OCI-LY3 (cell line): ENCODE data around the gene ENPEP.

Experiments
- H2AFZ ChIP-seq: fragments of 200-600, 300-600 bp; shearing (Covaris generic); 2 replicates; pipeline ENCODE4 v1.6.0; 2014; ENCODE audit warnings: antibody characterized with exemption, low read depth, low read length
- H3K27ac ChIP-seq: fragments of 200-600, 300-600 bp; sonication (generic); 2 replicates; pipeline ENCODE4 v1.5.1; 2014; ENCODE audit warnings: mild to moderate bottlenecking, low read length, moderate library complexity, mixed read lengths
- H3K27me3 ChIP-seq: fragments of 200-600, 300-600 bp; sonication (generic); 2 replicates; pipeline ENCODE4 v1.6.1; 2014; ENCODE audit warnings: low read depth, low read length, mixed read lengths
- H3K36me3 ChIP-seq: fragments of 200-600, 300-600 bp; sonication (generic); replicated peaks from 2 replicates; pipeline ENCODE3; 2014; ENCODE audit warnings: low read depth, low read length, mixed read lengths
- H3K4me1 ChIP-seq: fragments of 300-600, 200-600 bp; sonication (generic); 2 replicates; pipeline ENCODE4 v1.6.1; 2014; ENCODE audit warnings: low read length, mixed read lengths
- H3K4me2 ChIP-seq: fragments of 200-600, 300-600 bp; sonication (generic); 2 replicates; pipeline ENCODE4 v1.6.1; 2014; ENCODE audit warnings: low read length, mixed read lengths
- H3K4me3 ChIP-seq: fragments of 300-600, 200-600 bp; sonication (generic); 2 replicates; pipeline ENCODE4 v1.5.1; 2014; ENCODE audit warnings: antibody characterized with exemption, mild to moderate bottlenecking, low read length, moderate library complexity
- H3K79me2 ChIP-seq: fragments of 300-600, 200-600 bp; shearing (Covaris generic); 2 replicates; pipeline ENCODE4 v1.6.1; 2014; ENCODE audit warnings: mild to moderate bottlenecking, low read length, mixed read lengths
- H3K9ac ChIP-seq: fragments of 300-600, 200-600 bp; shearing (Covaris generic); 2 replicates; pipeline ENCODE4 v1.6.0; 2014; ENCODE audit warnings: mild to moderate bottlenecking, low read length, moderate library complexity
- H3K9me3 ChIP-seq: fragments of 200-600, 300-600 bp; shearing (Covaris generic); 2 replicates; pipeline ENCODE4 v1.6.1; 2014; ENCODE audit warnings: low read length, mixed read lengths; ENCODE audit not compliant: insufficient read depth
- H4K20me1 ChIP-seq: fragments of 200-600, 300-600 bp; sonication (generic); 2 replicates; pipeline ENCODE4 v1.6.1; 2016; ENCODE audit warnings: low read length, mixed read lengths; ENCODE audit not compliant: insufficient read depth
- CTCF ChIP-seq: fragments of 200-600, 300-600 bp; sonication (generic); IDR thresholded peaks from 2 replicates; pipeline ENCODE4 v1.5.1; 2014; ENCODE audit warnings: antibody characterized with exemption, low read length, low read depth
- EZH2phosphoT487 ChIP-seq: fragments of 200-600 bp; shearing (Covaris generic); IDR thresholded peaks from 2 replicates; pipeline ENCODE4 v1.6.1; 2018; ENCODE audit warnings: antibody characterized with exemption, mixed run types, low read depth

ENPEP gene

DNA sequence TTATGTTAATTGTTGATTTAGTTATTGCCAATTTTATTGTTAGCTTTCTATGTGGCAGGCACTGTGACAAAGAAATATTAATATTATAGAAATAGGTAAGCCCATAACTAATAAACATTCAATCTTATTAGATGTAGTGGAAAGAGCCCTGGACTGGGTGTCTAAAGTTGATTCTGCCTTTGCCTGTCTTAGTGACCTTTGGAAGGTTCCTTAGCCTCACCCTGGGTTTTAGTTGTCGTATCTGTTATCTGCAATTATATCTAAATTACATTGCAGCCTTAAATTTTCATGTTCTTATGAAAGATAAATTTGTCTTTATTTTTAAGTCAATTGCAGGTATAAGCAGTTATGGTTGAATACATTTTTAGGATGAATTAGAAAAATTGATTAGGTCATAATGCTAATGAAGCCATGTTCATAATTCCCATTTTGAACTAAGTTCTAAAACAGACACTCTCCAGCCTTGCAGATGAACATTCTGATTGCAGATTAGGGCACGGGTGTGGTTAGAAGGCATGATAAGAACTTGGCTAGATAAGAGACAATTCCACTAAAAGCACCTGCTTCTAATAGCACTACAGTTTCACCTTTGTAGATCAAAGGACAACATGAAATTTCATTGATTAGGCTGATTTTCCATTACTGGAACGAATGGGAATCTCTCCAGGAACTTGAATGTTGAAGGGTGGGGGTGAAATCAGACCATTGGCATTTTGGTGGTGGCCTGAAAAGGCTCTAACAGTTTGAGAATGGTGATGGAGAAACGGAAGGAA, 17.3 kb upstream of the ENPEP start:
- Histone ChIP-seq H3K36me3 (no peaks in the 10 kb centered on the region), H3K4me1 (peaks cover 6% of the 10 kb centered on the region; the same call in 1 of the 2 replicates), H3K9me3 (no peaks in the 10 kb centered on the region), H3K79me2 (no peaks in the 10 kb centered on the region), H3K4me3 (no peak overlapping the region), H2AFZ (no peak overlapping the region), H3K4me2 (no peak overlapping the region), H4K20me1 (no peaks in the 10 kb centered on the region), H3K9ac (no peak overlapping the region), H3K27ac (no peak overlapping the region), H3K27me3 (peaks cover 40% of the 10 kb centered on the region)
- TF ChIP-seq CTCF (no peak), EZH2phosphoT487 (no peak)

GRCh38 chr4:110460074-110460746, 15.7 kb upstream of the ENPEP start:
- Histone ChIP-seq H3K4me1 (peaks cover 6% of the 10 kb centered on the region; the same call in 1 of the 2 replicates), H3K4me3 (no peak overlapping the region), H2AFZ (no peak overlapping the region), H3K36me3 (no peaks in the 10 kb centered on the region), H3K79me2 (no peaks in the 10 kb centered on the region), H4K20me1 (no peaks in the 10 kb centered on the region), H3K27me3 (peaks cover 32% of the 10 kb centered on the region), H3K27ac (no peak overlapping the region), H3K9ac (no peak overlapping the region), H3K4me2 (no peak overlapping the region), H3K9me3 (no peaks in the 10 kb centered on the region)
- no peak for TF ChIP-seq CTCF
- TF ChIP-seq EZH2phosphoT487 = no peak

DNA sequence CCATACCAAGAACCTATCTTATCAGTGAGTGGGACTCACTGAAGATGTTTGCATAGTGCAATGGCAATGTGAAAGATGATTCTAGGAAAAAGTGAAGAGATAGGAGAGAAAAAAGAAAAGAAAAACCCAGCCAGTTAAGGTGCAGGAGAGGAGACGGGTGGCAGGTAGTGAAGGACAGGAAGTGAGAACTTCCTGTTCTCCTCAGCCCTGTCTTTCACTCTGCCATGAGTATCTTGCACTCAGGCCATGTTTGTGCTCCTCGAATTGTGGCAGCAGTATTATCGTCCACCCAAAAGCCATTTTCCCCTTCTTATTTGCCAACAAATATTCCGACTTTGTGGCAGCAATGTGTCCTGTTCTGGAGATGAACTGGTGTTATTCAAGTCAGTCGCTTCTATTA, 8.6 kb upstream of the ENPEP start:
- Histone ChIP-seq H3K9me3 (no peaks in the 10 kb centered on the region), H3K27ac (no peak overlapping the region), H3K9ac (no peak overlapping the region), H3K36me3 (no peaks in the 10 kb centered on the region), H3K79me2 (no peaks in the 10 kb centered on the region), H3K4me3 (no peak overlapping the region), H3K27me3 (peaks cover 8% of the 10 kb centered on the region; the same call in 1 of the 2 replicates), H3K4me2 (no peak overlapping the region), H4K20me1 (no peaks in the 10 kb centered on the region), H2AFZ (no peak overlapping the region), H3K4me1 (no peaks in the 10 kb centered on the region)
- TF ChIP-seq EZH2phosphoT487 (no peak), CTCF (no peak)

- H3K27ac ChIP-seq = no peak overlapping the region
- no peak overlapping the region for H3K9ac ChIP-seq
- no peaks in the 10 kb centered on the region for H4K20me1 ChIP-seq
- H3K4me1 ChIP-seq = no peaks in the 10 kb centered on the region
- no peak overlapping the region for H3K4me3 ChIP-seq
- H3K9me3 ChIP-seq = no peaks in the 10 kb centered on the region
- TF ChIP-seq CTCF (no peak), EZH2phosphoT487 (no peak)
- H3K4me2 ChIP-seq = no peak overlapping the region
- no peaks in the 10 kb centered on the region for H3K36me3 ChIP-seq
- no peak overlapping the region for H2AFZ ChIP-seq
- H3K27me3 ChIP-seq = peaks cover 18% of the 10 kb centered on the region; the same call in 1 of the 2 replicates
- no peaks in the 10 kb centered on the region for H3K79me2 ChIP-seq
These were observed 3.2 kb upstream of the ENPEP start for GRCh38 chr4:110472583-110473329.
